GM19328 (cell line): Measurements from ENCODE around the gene PRKN.
"Not testable (repeated sequence)": the region's sequence is repeated elsewhere in the genome, so short reads cannot be mapped to it uniquely, and the experiment has no call there.

Experiments
- ATAC-seq: cut with Tn5 transposase; IDR thresholded peaks from one replicate; pipeline ENCODE4 v1.9.1; 2021; ENCODE audit warnings: mild to moderate bottlenecking, moderate library complexity; ENCODE audit not compliant: unreplicated experiment

PRKN gene

GRCh38 chr6:161834426-161834825 is 893.1 kb downstream of the PRKN start:
- no peak for ATAC-seq

GRCh38 chr6:161833099-161833860 is 894.3 kb downstream of the PRKN start:
- ATAC-seq, result no peak

- no peak for ATAC-seq
Observed at GRCh38 chr6:161832622-161833021, 894.9 kb downstream of the PRKN start.

- ATAC-seq, result no peak
Observed at GRCh38 chr6:161830866-161831616, 896.5 kb downstream of the PRKN start.

- ATAC-seq, result no peak
Observed at GRCh38 chr6:161829291-161829729, 898.3 kb downstream of the PRKN start.

- ATAC-seq, result no peak
Observed at GRCh38 chr6:161828355-161828754, 899.2 kb downstream of the PRKN start.

GRCh38 chr6:161826512-161826911 is 901.1 kb downstream of the PRKN start:
- ATAC-seq, result no peak

- not testable (repeated sequence) for ATAC-seq
Observed at GRCh38 chr6:161822204-161822603, 905.4 kb downstream of the PRKN start.

GRCh38 chr6:161817881-161818280 is 909.7 kb downstream of the PRKN start:
- no peak for ATAC-seq

GRCh38 chr6:161815965-161816364 is 911.6 kb downstream of the PRKN start:
- no peak for ATAC-seq

- no peak for ATAC-seq
Observed at GRCh38 chr6:161813156-161813555, 914.4 kb downstream of the PRKN start.

GRCh38 chr6:161809971-161810370 is 917.6 kb downstream of the PRKN start:
- no peak for ATAC-seq

- ATAC-seq, result no peak
Observed at GRCh38 chr6:161804838-161805237, 922.7 kb downstream of the PRKN start.

- ATAC-seq, result no peak
Observed at GRCh38 chr6:161803131-161803530, 924.4 kb downstream of the PRKN start.

- no peak for ATAC-seq
Observed at GRCh38 chr6:161802231-161802630, 925.3 kb downstream of the PRKN start.

- ATAC-seq, result no peak
Observed at GRCh38 chr6:161798844-161799394, 928.6 kb downstream of the PRKN start.

- no peak for ATAC-seq
Observed at GRCh38 chr6:161796681-161797080, 930.9 kb downstream of the PRKN start.

- ATAC-seq, result no peak
Observed at GRCh38 chr6:161792851-161793493, 934.6 kb downstream of the PRKN start.

- no peak for ATAC-seq
Observed at GRCh38 chr6:161788531-161788930, 939.0 kb downstream of the PRKN start.

GRCh38 chr6:161772176-161772575 is 955.4 kb downstream of the PRKN start:
- ATAC-seq, result no peak

- ATAC-seq, result no peak
Observed at GRCh38 chr6:161761966-161762365, 965.6 kb downstream of the PRKN start.
